Rectal smooth muscle tissue (tissue), 1 donor: ENCODE data around the gene PACSIN2.

ENCODE experiments used
- H3K27ac ChIP-seq: one replicate; pipeline ENCODE4 v1.7.0; 2013; ENCODE audit warnings: low read depth, low read length, inconsistent platforms
- H3K27me3 ChIP-seq: one replicate; pipeline ENCODE4 v1.7.0; 2013; ENCODE audit warnings: low read length; ENCODE audit not compliant: control insufficient read depth, insufficient read depth
- H3K36me3 ChIP-seq: one replicate; pipeline ENCODE4 v1.7.0; 2013; ENCODE audit warnings: low read length; ENCODE audit not compliant: control insufficient read depth, insufficient read depth
- H3K4me1 ChIP-seq: one replicate; pipeline ENCODE4 v1.7.0; 2013; ENCODE audit warnings: low read length; ENCODE audit not compliant: control insufficient read depth, insufficient read depth
- H3K4me3 ChIP-seq: one replicate; pipeline ENCODE4 v1.7.0; 2013; ENCODE audit warnings: low read length
- H3K9ac ChIP-seq: one replicate; pipeline ENCODE4 v1.7.0; 2013; ENCODE audit warnings: low read length

PACSIN2 gene

GRCh38 chr22:42881298-42881697 lies 133.7 kb downstream of the PACSIN2 start:
- no peaks in the 10 kb centered on the region for H3K27me3 ChIP-seq
- no peaks in the 10 kb centered on the region for H3K4me1 ChIP-seq
- no peak overlapping the region for H3K4me3 ChIP-seq
- no peak overlapping the region for H3K27ac ChIP-seq
- H3K9ac ChIP-seq = no peak overlapping the region
- H3K36me3 ChIP-seq = peaks cover 54% of the 10 kb centered on the region

- H3K36me3 ChIP-seq = peaks cover 58% of the 10 kb centered on the region
- H3K4me3 ChIP-seq = no peak overlapping the region
- H3K27ac ChIP-seq = no peak overlapping the region
- no peak overlapping the region for H3K9ac ChIP-seq
- H3K4me1 ChIP-seq = no peaks in the 10 kb centered on the region
- H3K27me3 ChIP-seq = no peaks in the 10 kb centered on the region
Measured at GRCh38 chr22:42880815-42881214, 134.1 kb downstream of the PACSIN2 start.

DNA sequence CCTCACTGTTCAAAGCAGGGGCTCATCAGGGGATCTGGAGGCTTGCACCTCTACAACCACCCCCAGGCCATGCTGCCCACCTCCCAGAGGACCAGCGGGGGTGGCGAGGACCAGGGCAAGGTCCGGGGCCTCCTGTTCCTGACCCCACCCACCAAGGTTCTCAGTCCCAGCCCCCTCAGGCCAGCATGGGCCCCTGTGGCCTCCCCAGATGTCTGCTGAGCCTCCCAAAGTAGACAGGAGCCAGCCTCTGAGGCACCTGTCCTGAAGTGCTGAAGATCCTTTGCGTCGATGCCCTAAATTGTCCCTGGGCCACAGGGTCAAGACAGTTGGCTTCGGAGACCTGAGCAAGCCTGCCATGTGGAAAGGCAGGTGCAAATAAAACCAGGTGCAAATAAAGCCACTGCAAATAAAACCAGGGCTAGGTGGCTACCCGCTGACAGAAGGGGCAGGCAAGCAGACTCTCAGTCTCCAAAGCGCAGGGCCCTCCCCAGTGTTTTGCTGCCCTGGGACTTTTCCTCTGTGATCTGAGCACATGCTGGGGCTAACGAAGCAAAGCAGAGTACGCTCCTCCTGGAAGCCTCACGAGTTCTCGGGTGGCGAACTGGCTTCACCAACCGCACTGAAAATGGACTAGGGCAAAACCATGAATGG lies 135.5 kb downstream of the PACSIN2 start:
- Histone ChIP-seq H3K27ac (no peak overlapping the region), H3K27me3 (no peaks in the 10 kb centered on the region), H3K36me3 (peaks cover 56% of the 10 kb centered on the region), H3K4me1 (no peaks in the 10 kb centered on the region), H3K9ac (no peak overlapping the region), H3K4me3 (no peak overlapping the region)

GRCh38 chr22:42878561-42879305 lies 136.2 kb downstream of the PACSIN2 start:
- Histone ChIP-seq H3K27ac (no peak overlapping the region), H3K27me3 (no peaks in the 10 kb centered on the region), H3K4me1 (no peaks in the 10 kb centered on the region), H3K9ac (no peak overlapping the region), H3K4me3 (no peak overlapping the region), H3K36me3 (peaks cover 59% of the 10 kb centered on the region)

DNA sequence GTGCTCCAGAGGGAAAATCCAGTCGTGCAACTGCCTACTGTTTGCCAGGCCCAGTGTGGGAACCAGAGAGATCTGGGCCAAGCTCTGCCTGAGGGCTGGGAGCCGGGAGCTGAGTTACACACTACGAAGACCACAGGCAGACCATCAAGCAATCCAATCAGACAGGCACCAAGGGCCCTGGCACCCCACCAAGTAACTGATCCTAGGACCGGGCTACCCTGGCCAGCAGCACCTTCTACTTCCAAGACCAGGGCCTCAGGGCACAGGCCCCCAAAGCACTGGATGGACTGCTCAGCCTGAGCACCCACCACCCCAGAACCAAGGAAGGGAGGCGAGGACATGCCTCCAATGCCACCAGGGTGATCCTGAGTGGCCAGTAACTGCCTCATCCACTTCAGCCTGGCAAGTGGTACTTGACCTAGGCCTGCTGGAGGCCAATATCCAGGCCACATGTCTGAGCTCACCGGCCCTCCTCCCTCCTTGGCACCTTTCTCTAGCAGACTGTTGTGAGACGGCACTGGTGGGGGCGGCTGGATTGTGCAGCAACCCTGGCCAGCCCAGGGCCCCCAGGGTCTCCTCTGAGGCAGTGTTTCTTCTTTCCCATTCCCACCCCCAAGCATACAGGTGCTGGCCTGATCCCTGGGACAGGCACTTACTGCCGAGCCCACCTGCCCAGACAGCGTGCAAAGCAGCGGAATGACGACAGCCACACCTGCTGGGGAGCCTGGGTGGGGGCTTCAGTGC lies 137.2 kb downstream of the PACSIN2 start:
- Histone ChIP-seq H3K4me1 (no peaks in the 10 kb centered on the region), H3K27ac (no peak overlapping the region), H3K27me3 (no peaks in the 10 kb centered on the region), H3K4me3 (no peak overlapping the region), H3K9ac (no peak overlapping the region), H3K36me3 (peaks cover 56% of the 10 kb centered on the region)

- Histone ChIP-seq H3K4me1 (no peaks in the 10 kb centered on the region), H3K36me3 (peaks cover 53% of the 10 kb centered on the region), H3K4me3 (no peak overlapping the region), H3K9ac (no peak overlapping the region), H3K27ac (no peak overlapping the region), H3K27me3 (no peaks in the 10 kb centered on the region)
Measured at GRCh38 chr22:42877158-42877557, 137.8 kb downstream of the PACSIN2 start.

- Histone ChIP-seq H3K4me1 (no peaks in the 10 kb centered on the region), H3K4me3 (no peak overlapping the region), H3K27ac (no peak overlapping the region), H3K36me3 (peaks cover 50% of the 10 kb centered on the region), H3K27me3 (no peaks in the 10 kb centered on the region), H3K9ac (no peak overlapping the region)
Measured at GRCh38 chr22:42876041-42876440, 138.9 kb downstream of the PACSIN2 start.

DNA sequence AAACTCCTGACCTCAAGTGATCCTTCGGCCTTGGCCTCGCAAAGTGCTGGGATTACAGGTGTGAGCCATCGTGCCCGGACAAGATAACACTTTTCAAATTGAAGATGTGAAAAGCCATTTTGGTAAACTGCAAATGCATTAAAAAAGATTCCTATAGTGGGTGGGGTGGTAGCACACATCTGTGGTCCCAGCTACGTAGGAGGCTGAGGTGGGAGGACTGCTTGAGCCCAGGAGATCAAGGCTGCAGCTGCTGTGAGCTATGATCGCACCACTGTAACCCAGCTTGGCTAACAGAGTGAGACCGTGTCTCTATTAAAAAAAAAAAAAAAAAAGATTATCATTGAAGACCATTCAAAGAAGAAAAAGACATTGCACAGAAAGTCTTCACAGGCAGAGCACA lies 140.9 kb downstream of the PACSIN2 start:
- no peak overlapping the region for H3K27ac ChIP-seq
- peaks cover 3% of the 10 kb centered on the region for H3K4me1 ChIP-seq
- no peak overlapping the region for H3K4me3 ChIP-seq
- no peaks in the 10 kb centered on the region for H3K27me3 ChIP-seq
- H3K36me3 ChIP-seq = peaks cover 40% of the 10 kb centered on the region
- H3K9ac ChIP-seq = no peak overlapping the region

GRCh38 chr22:42873356-42873755 lies 141.6 kb downstream of the PACSIN2 start:
- Histone ChIP-seq H3K9ac (no peak overlapping the region), H3K4me3 (no peak overlapping the region), H3K27me3 (no peaks in the 10 kb centered on the region), H3K27ac (no peak overlapping the region), H3K4me1 (peaks cover 3% of the 10 kb centered on the region), H3K36me3 (peaks cover 38% of the 10 kb centered on the region)

DNA sequence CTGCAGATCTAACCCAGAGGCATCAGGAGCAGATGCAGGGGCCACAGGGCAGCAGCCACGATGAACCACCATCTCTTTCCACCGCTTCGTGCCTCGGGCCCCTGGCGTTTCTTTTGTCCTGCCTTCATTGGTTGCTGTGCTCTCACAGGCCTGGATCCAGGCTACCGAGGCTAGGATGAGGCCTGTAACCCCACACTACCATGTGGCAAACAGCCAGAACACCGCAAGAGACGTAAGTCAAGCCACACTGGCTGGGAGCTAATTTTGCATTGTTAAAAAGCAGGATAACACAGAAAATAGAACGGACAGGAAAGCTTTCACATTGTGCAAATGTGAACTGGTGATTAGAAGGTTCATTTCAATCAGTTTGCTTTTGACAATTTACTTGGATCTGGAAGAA lies 142.1 kb downstream of the PACSIN2 start:
- H3K27me3 ChIP-seq = no peaks in the 10 kb centered on the region
- H3K36me3 ChIP-seq = peaks cover 37% of the 10 kb centered on the region
- no peak overlapping the region for H3K9ac ChIP-seq
- H3K27ac ChIP-seq = no peak overlapping the region
- no peak overlapping the region for H3K4me3 ChIP-seq
- H3K4me1 ChIP-seq = peaks cover 3% of the 10 kb centered on the region

GRCh38 chr22:42871146-42872050 lies 143.6 kb downstream of the PACSIN2 start:
- H3K27me3 ChIP-seq = no peaks in the 10 kb centered on the region
- peaks cover 3% of the 10 kb centered on the region for H3K4me1 ChIP-seq
- no peak overlapping the region for H3K4me3 ChIP-seq
- H3K9ac ChIP-seq = no peak overlapping the region
- H3K36me3 ChIP-seq = peaks cover 24% of the 10 kb centered on the region
- H3K27ac ChIP-seq = no peak overlapping the region
